Measurements from ENCODE around the gene CACNA1C.

DNA sequence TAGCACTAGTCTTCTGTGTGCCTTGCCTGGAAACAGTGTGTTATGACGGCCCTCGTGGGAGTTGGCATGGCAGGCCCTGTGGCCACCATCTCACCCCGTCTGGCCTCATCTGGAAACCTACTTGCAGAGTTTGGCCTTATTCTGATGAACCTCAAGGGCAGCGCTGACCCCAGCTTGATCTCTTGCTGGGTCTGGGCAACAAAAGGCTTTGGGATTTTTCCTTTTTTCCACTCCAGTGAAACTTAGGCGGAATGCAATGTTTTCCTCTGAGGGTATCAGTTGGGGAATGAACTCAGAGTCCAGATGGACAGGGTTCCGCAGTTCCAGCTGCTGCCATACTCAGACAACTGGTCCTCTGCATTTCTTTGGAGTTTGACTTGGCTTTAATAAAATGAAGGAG, 15.9 kb downstream of the CACNA1C start:
- TF ChIP-seq, protein P1, sequence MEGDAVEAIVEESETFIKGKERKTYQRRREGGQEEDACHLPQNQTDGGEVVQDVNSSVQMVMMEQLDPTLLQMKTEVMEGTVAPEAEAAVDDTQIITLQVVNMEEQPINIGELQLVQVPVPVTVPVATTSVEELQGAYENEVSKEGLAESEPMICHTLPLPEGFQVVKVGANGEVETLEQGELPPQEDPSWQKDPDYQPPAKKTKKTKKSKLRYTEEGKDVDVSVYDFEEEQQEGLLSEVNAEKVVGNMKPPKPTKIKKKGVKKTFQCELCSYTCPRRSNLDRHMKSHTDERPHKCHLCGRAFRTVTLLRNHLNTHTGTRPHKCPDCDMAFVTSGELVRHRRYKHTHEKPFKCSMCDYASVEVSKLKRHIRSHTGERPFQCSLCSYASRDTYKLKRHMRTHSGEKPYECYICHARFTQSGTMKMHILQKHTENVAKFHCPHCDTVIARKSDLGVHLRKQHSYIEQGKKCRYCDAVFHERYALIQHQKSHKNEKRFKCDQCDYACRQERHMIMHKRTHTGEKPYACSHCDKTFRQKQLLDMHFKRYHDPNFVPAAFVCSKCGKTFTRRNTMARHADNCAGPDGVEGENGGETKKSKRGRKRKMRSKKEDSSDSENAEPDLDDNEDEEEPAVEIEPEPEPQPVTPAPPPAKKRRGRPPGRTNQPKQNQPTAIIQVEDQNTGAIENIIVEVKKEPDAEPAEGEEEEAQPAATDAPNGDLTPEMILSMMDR (IDR thresholded peaks at IDR 0.05) = no peak
- TF ChIP-seq POLR2A (IDR thresholded peaks at IDR 0.05) = no peak

All from suprapubic skin (tissue), 3 donors.